GM04503 (cell line): ENCODE results near the gene SMO.
"Not testable (repeated sequence)": the region's sequence is repeated elsewhere in the genome, so short reads cannot be mapped to it uniquely, and the experiment has no call there.

Experiments used
- DNase-seq: peaks from one replicate; pipeline ENCODE4 v3.0.0-alpha.2; 2012; ENCODE audit warnings: low read depth

The SMO gene

DNA sequence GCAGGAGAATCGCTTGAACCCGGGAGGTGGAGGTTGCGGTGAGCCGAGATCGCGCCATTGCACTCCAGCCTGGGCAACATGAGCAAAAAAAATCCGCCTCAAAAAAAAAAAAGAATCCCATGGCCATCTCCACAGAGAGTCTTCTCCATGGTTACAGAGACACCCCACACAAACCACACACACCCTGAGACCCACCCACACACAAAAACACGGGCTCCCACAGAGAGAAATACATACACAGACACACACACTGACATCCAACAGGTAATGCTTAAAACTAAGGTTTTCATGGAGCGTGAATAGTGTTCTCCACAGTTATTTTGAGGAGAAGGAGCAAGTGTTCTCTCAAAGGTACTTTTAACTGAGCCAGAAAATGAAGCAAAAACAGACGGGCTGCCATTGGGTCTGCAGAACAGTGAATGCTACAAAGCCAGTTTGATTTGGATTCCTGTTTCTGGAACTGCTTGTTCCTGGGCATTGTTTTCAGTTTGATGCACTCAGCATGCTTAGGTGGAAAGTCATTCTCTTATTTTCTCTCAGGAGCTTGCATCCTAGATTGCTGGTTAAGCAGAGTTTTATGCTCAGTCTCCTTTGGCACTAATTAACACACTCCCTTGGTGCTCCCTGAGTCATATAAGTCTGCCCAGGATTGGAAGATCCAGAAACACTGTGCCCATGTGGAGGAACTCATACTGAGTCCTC lies 51.8 kb downstream of the SMO start:
- DNase-seq, result no peak

DNA sequence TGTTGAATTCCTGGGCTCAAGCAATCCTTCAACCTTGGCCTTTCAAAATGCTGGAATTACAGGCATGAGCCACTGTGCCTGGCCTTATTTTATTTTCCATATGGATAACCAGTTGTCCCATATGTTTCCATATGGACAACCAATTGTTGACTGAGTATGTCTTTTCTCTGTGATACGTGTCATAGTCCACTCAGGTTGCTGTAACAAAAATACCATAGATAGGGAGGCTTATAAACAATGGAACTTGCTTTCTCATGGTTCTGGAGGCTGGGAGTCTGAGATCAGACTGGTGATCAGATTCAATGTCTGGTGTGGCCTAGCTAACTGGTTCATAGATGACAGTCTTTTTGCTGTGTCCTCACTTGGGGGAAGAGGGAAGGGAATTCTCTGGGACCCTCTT lies 55.8 kb downstream of the SMO start:
- no peak for DNase-seq

DNA sequence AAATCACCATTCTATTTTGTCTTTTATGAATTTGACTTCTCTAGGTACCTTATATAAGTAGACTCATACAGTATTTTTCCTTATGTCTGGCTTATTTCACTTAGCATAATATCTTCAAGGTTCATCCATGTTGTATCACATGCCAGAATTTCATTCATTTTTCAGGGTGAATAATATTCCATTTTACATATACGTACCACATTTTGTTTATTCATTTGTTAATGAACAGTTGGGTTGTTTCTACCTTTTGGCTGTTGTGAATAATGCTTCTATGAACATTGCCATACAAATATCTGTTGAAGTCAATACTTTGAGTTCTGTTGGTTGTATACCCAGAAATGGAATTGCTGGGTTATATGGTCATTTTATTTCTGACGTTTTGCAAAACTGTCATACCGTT lies 57.1 kb downstream of the SMO start:
- no peak for DNase-seq

DNA sequence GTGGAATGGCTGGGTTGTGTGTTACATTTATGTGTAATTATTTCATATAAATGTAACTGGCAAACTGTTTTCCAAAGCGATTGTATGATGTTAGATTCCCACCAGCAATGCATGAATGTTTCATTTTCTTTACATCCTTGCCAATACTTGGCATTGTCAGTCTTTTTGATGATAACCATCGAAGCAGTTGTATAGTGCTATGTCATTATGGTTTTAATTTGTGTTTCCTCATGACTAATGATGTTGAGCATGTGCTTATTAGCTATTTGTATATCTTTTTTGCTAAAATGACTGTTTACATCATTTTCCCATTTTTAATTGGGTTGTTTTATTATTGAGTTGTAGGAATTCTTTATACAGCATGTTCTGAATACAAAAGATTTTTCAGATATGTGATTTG lies 58.7 kb downstream of the SMO start:
- DNase-seq, result no peak

DNA sequence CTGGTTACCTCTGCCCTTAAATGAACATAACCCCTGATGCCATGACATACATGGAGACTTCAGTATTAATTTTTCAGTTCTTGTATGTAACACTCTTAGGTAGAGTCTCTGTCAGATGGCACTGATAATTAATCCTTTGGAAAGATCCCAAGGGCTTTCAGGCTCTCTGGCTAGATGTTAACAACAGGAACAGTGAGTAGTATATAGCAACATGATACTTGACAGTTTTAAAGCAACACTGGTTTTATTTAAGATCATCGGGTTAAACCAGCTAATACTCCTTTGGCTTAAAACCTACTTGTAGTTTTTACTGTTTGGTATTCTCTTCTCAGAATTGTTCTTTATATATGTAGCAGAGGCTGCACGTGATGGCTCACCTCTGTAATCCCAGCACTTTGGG lies 63.7 kb downstream of the SMO start:
- DNase-seq, result no peak

DNA sequence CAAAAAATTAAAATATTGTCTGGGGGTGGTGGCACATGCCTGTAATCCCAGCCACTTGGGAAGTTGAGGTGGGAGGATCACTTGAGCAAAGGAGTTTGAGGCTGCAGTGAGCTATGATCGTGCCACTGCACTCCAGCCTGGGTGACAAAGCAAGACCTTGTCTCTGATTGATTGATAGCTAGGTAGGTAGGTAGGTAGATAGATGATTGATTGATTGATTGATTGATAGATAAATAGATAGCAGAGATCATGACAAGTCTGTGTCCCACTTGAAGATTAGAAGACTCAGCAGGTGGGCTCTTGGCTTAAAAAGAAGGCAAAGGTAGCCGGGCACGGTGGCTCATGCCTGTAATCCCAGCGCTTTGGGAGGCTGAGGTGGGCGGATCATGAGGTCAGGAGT lies 64.2 kb downstream of the SMO start:
- not testable (repeated sequence) for DNase-seq

DNA sequence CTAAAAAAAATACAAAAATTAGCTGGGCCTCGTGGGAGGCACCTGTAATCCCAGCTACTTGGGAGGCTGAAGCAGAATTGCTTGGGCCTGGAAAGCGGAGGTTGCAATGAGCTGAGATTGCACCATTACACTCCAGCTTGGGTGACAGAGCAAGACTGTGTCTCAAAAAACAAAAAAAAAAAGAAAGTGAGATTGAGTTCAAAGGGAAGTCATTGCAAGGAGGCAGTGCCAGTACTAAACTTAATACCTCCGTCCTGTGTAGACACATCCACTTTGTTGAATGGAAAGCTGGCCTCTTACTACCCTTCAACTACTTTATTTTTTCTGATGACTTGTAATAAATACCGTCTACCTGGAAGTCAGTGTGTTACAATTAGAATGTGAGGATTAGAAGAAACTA lies 67.4 kb downstream of the SMO start:
- DNase-seq, result no peak

DNA sequence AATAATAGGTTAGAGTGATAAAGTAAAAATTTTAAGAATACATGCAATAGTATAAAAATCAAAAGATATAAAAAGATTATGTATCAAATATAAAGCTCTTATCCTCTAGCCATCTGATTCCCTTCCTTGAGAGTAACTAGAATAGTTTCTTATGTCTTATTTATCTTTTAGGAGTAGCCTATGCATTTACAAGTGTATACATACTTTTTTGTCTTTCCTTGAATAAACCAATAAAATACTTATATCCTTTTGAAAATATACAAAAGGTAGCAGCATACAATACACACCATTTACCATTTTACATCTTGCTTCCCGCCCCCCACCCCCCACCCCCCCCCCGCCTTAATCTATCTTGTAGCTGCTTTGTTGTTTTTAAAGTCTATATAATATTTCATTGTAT lies 67.8 kb downstream of the SMO start:
- no peak for DNase-seq

DNA sequence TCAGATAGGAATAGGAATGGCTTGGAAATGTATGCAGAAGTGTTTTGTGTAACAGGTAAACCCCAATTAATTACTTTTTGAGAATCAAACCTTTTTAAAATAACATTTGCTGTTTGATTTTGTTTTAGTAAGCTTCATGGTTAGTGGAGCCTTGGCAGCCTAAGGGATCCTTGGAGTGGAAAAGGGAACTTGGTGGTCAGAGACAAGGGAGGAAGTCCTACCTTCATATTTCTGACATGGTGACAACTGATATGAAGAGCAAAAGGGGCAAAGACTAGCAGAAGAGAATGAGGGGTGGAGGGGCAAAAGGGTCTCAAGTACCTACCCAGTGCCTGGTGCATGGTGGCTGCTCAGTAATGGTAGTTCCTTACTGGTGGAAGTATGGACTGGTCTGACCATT lies 68.7 kb downstream of the SMO start:
- DNase-seq, result no peak

DNA sequence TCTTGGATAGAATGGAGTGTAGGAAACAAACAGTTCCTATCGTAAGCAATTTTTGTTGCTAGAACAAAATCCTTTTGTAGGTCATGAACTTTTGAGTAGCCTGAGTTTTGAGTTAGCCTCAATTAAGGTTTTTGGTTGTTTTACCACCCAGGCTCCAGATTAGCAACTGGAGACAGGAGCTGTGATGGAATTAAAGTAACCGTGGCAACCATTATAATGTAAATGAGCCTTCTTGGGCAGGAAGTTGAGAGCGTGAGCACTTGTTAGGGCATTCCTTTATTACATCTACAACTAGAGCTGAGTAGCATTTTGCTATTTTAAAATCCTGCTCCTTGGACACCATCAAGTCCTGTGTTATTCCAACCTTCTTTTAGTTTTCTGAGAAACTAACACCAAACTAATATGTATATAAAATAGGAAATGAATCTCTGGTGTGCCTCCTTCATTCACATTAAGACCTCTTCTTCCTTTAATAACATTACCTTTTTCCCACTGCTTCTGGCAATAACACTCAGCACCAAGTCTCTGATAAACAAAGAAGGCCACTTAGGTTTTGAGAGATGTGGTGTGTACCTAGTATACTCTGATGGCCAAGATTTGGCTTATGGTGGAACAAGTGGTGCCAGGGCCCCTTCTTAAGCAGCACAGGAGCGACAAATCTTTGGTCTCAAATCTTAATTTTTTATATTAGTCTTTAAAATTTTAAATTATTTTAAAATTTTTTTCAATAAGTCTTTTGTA lies 70.4 kb downstream of the SMO start:
- DNase-seq, result no peak

DNA sequence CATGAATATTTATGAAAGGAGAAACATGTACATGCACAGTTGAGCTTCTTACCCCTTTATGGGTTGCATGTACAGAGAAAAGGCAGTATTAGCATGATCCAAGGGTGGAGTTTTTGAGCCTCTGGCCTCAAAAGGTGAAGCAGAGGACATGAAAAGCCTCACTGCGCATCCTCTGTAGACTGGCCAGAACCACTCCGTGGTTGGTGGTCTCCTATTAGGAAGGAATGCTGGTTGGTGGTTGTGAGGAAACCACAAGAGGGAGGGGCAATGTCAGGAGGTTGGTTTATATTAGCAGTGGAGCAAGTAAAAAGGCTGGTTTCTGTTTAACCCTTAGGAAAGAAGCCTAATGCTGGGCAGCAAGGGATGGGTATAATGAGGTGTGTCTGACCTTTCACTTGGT lies 73.9 kb downstream of the SMO start:
- DNase-seq, result no peak
